ENCODE data around the gene CLIC5. TPM values are rescaled to one million over a fixed set of nuclear protein-coding genes. Genes with fewer than 3 reads are reported as not detected.

The CLIC5 gene
- total RNA-seq, 1 donor from 2014 or later: 31.3 TPM

- H3K36me3 Mint-ChIP-seq: no peaks in the 10 kb centered on the region
- H3K4me3 Mint-ChIP-seq: no peak overlapping the region
- peaks cover 4% of the 10 kb centered on the region for H3K27me3 Mint-ChIP-seq
- no peak overlapping the region for H3K27ac Mint-ChIP-seq
- H3K9me3 Mint-ChIP-seq: no peaks in the 10 kb centered on the region
- no peak for DNase-seq (ENCODE audit: extremely low spot score, unreplicated experiment)
- no peak for TF ChIP-seq CTCF (conservative IDR thresholded peaks at IDR 0.05)
- H3K4me1 Mint-ChIP-seq (ENCODE audit: unreplicated experiment): peaks cover 3% of the 10 kb centered on the region
Observed at GRCh38 chr6:46024124-46024769, 8.6 kb upstream of the CLIC5 start.

GRCh38 chr6:46023216-46023915 lies 7.7 kb upstream of the CLIC5 start:
- Mint-ChIP-seq H3K4me3 (no peak overlapping the region), H3K36me3 (no peaks in the 10 kb centered on the region), H3K4me1 (ENCODE audit: unreplicated experiment) (no peaks in the 10 kb centered on the region), H3K27me3 (peaks cover 3% of the 10 kb centered on the region), H3K27ac (no peak overlapping the region), H3K9me3 (no peaks in the 10 kb centered on the region)
- DNase-seq (ENCODE audit: extremely low spot score, unreplicated experiment): no peak
- TF ChIP-seq CTCF (conservative IDR thresholded peaks at IDR 0.05): no peak

GRCh38 chr6:46022106-46022948 lies 6.7 kb upstream of the CLIC5 start:
- H3K9me3 Mint-ChIP-seq: no peaks in the 10 kb centered on the region
- H3K27me3 Mint-ChIP-seq: peaks cover 14% of the 10 kb centered on the region
- no peaks in the 10 kb centered on the region for H3K4me1 Mint-ChIP-seq (ENCODE audit: unreplicated experiment)
- no peak overlapping the region for H3K27ac Mint-ChIP-seq
- H3K36me3 Mint-ChIP-seq: no peaks in the 10 kb centered on the region
- no peak for TF ChIP-seq CTCF (conservative IDR thresholded peaks at IDR 0.05)
- DNase-seq (ENCODE audit: extremely low spot score, unreplicated experiment): no peak
- no peak overlapping the region for H3K4me3 Mint-ChIP-seq

GRCh38 chr6:46017726-46018125 lies 2.1 kb upstream of the CLIC5 start:
- H3K27ac Mint-ChIP-seq: no peak overlapping the region
- H3K4me1 Mint-ChIP-seq (ENCODE audit: unreplicated experiment): peaks cover 15% of the 10 kb centered on the region
- peaks cover 48% of the 10 kb centered on the region for H3K27me3 Mint-ChIP-seq
- peaks cover 2% of the 10 kb centered on the region for H3K36me3 Mint-ChIP-seq
- DNase-seq (ENCODE audit: extremely low spot score, unreplicated experiment): no peak
- H3K9me3 Mint-ChIP-seq: no peaks in the 10 kb centered on the region
- no peak overlapping the region for H3K4me3 Mint-ChIP-seq
- no peak for TF ChIP-seq CTCF (conservative IDR thresholded peaks at IDR 0.05)

GRCh38 chr6:46016063-46016608 lies 476 bp upstream of the CLIC5 start:
- no peak for DNase-seq (ENCODE audit: extremely low spot score, unreplicated experiment)
- peaks cover 55% of the 10 kb centered on the region for H3K27me3 Mint-ChIP-seq
- no peaks in the 10 kb centered on the region for H3K9me3 Mint-ChIP-seq

More at GRCh38 chr6:46016063-46016608, 476 bp upstream of the CLIC5 start:
- no peak for TF ChIP-seq CTCF (conservative IDR thresholded peaks at IDR 0.05)
- Mint-ChIP-seq H3K36me3 (peaks cover 4% of the 10 kb centered on the region), H3K27ac (no peak overlapping the region), H3K4me1 (ENCODE audit: unreplicated experiment) (peaks cover 17% of the 10 kb centered on the region), H3K4me3 (peak overlapping the region; percentile 77)

Data from type B pancreatic cell (in vitro differentiated cells).